Panc1 (cell line): Measurements from ENCODE around the gene TBC1D16.

Experiments used
- CTCF ChIP-seq: fragments of 450-650 bp; IDR thresholded peaks from 2 replicates; pipeline ENCODE4 v1.5.1; 2017; ENCODE audit warnings: mild to moderate bottlenecking
- SIN3A ChIP-seq: IDR thresholded peaks from 2 replicates; pipeline ENCODE4 v1.6.1; 2012; ENCODE audit warnings: low read depth, mild to moderate bottlenecking, low read length, moderate library complexity, borderline replicate concordance; ENCODE audit not compliant: insufficient read depth

GRCh38 chr17:80005360-80006338 is 30.0 kb downstream of the TBC1D16 start:
- TF ChIP-seq SIN3A (no peak), CTCF (peak; percentile 99)
